ENCODE measurements around the gene CIBAR2. TPM values are rescaled to one million over a fixed set of nuclear protein-coding genes. Genes with fewer than 3 reads are reported as not detected.

The CIBAR2 gene
- total RNA-seq, 1 experiment from 2014 or later = not detected

GRCh38 chr16:85144026-85144915 lies 32.0 kb upstream of the CIBAR2 start:
- Histone ChIP-seq H2BK15ac (ENCODE audit: low read depth, low read length) (no peak overlapping the region), H3K9me3 (ENCODE audit: control insufficient read depth, low read depth, low read length) (no peaks in the 10 kb centered on the region), H3K79me2 (ENCODE audit: insufficient read depth, low read length) (no peaks in the 10 kb centered on the region), H2BK5ac (ENCODE audit: insufficient read length, low read length) (no peak overlapping the region), H4K91ac (ENCODE audit: insufficient read length, low read depth, low read length) (no peak overlapping the region), H2BK120ac (ENCODE audit: low read depth, low read length, poor library complexity, severe bottlenecking) (no peak overlapping the region), H3T11ph (ENCODE audit: low read length) (no peak overlapping the region), H2BK20ac (ENCODE audit: low read depth, low read length, poor library complexity, severe bottlenecking) (no peak overlapping the region), H3K14ac (ENCODE audit: insufficient read depth, low read length) (no peak overlapping the region; the same call in 1 of the 2 replicates), H2BK12ac (ENCODE audit: insufficient read length, low read depth, low read length) (no peak overlapping the region), H2AFZ (ENCODE audit: low read length) (no peak overlapping the region), H4K8ac (replicated peaks; ENCODE audit: insufficient read length, low read depth, low read length) (no peak overlapping the region), H3K23me2 (ENCODE audit: insufficient read length, low read depth, low read length, poor library complexity, severe bottlenecking) (no peaks in the 10 kb centered on the region), H3K4me1 (ENCODE audit: insufficient read depth, low read length) (no peaks in the 10 kb centered on the region), H3K56ac (ENCODE audit: insufficient read length, low read depth, low read length) (no peak overlapping the region), H4K5ac (ENCODE audit: insufficient read length, low read depth, low read length) (no peak overlapping the region), H3K4me2 (ENCODE audit: insufficient read depth, insufficient read length, low read length) (no peak overlapping the region), H2AK5ac (ENCODE audit: insufficient read length, low read length) (no peak overlapping the region), H3K27me3 (ENCODE audit: insufficient read depth, low read length) (no peaks in the 10 kb centered on the region), H3K18ac (ENCODE audit: insufficient read length, low read depth, low read length) (no peak overlapping the region), H3K4ac (ENCODE audit: low read depth, low read length) (no peak overlapping the region), H3K9ac (ENCODE audit: extremely low read depth, insufficient read length, low read length) (no peak overlapping the region), H3K79me1 (ENCODE audit: insufficient read depth, low read depth, low read length, poor library complexity, severe bottlenecking) (no peaks in the 10 kb centered on the region), H4K20me1 (ENCODE audit: control insufficient read depth, insufficient read depth, insufficient read length) (no peaks in the 10 kb centered on the region), H3K27ac (ENCODE audit: insufficient read length, low read depth, low read length) (no peak overlapping the region), H3K23ac (ENCODE audit: insufficient read length, low read depth, low read length) (no peak overlapping the region)
- no peak for TF ChIP-seq CTCF (conservative IDR thresholded peaks at IDR 0.05)
- DNase-seq = no peak
- peaks cover 3 to 12% of the 10 kb centered on the region in 2 experiments; a peak in 2 of 4 replicates for H3K4me1 Mint-ChIP-seq
- H3K27me3 Mint-ChIP-seq (ENCODE audit: low read depth) = peaks cover 10% of the 10 kb centered on the region
- H3K4me3 Mint-ChIP-seq = no peak overlapping the region
- peak overlapping the region in 1 of 3 experiments; percentile 28; a peak in 1 of 7 replicates for H3K27ac Mint-ChIP-seq
- no CpG with 5 or more reads among the region's 26 CpGs for WGBS (ENCODE audit: extremely low coverage, insufficient read length, low lambda C conversion rate)
- H3K36me3 Mint-ChIP-seq (ENCODE audit: insufficient read depth in 1 of 3, low read depth in 3 of 3) = no peaks in the 10 kb centered on the region; a peak in 1 of 7 replicates
- H3K9me3 Mint-ChIP-seq = no peaks in the 10 kb centered on the region

Data from H9 (cell line).